ENCODE data around the gene PRDM13.

DNA sequence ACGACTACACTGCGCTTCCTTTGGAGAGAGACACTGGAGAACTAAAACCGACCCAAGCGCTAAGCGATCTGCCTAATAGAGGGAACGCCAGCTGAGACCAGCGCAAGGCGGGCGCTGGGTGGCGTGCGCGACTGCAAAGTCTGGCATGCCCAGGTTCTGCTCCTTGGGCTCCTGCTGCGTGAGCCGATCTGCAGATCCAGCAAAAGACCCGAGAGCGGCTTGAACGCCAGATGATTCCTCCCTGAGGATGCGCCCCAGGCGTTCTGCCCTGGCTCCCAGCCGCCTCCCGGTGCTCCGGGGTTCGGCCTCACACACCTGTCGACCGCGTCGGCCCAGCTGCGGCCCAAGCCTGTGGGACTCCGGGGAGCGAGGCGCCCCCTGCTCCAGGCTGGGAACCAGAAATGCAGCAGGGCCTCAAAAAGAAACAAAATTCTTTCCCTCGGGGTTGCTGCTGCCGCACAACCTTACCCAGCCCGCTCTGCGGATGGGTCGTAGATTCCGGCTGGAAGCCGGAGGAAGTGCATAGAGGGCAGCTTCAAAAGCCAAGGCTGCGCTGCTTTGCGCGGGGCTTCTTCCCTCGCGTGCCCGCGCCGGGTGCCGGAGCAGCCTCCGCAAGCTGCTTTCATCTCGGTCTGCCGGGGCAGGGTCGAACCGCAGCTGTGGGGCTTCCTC lies 17.9 kb upstream of the PRDM13 start:
- TF ChIP-seq POLR2A (IDR thresholded peaks at IDR 0.05), result no peak
- TF ChIP-seq, protein P1, sequence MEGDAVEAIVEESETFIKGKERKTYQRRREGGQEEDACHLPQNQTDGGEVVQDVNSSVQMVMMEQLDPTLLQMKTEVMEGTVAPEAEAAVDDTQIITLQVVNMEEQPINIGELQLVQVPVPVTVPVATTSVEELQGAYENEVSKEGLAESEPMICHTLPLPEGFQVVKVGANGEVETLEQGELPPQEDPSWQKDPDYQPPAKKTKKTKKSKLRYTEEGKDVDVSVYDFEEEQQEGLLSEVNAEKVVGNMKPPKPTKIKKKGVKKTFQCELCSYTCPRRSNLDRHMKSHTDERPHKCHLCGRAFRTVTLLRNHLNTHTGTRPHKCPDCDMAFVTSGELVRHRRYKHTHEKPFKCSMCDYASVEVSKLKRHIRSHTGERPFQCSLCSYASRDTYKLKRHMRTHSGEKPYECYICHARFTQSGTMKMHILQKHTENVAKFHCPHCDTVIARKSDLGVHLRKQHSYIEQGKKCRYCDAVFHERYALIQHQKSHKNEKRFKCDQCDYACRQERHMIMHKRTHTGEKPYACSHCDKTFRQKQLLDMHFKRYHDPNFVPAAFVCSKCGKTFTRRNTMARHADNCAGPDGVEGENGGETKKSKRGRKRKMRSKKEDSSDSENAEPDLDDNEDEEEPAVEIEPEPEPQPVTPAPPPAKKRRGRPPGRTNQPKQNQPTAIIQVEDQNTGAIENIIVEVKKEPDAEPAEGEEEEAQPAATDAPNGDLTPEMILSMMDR (IDR thresholded peaks at IDR 0.05), result peak in 4 of 6 experiments; percentile 16 to 53 (median 44)
